Inflammatory macrophage (primary cell): Measurements from ENCODE around the gene ZNF689.

Experiments
- DNase-seq, 2 donors: peaks; one replicate each; pipeline ENCODE4 v3.0.0-alpha.2; 2020 to 2022

ZNF689 gene

GRCh38 chr16:30561089-30561816 lies 48.9 kb downstream of the ZNF689 start:
- DNase-seq = peak in 1 of 2 donors; percentile 17

- DNase-seq = peak; percentile 50 to 59
These were observed 50.5 kb downstream of the ZNF689 start for GRCh38 chr16:30559690-30560089.

GRCh38 chr16:30558789-30559377 lies 51.3 kb downstream of the ZNF689 start:
- no peak for DNase-seq

- peak; percentile 99 for DNase-seq
These were observed 52.0 kb downstream of the ZNF689 start, which contains the start of gene ZNF764 for GRCh38 chr16:30557957-30558788. TSS of gene ZNF764 (minus strand) at chr16:30558374. CDS start at chr16:30558182, 192 bp downstream.

- no peak for DNase-seq
These were observed 52.6 kb downstream of the ZNF689 start for GRCh38 chr16:30557707-30557956.

- DNase-seq = no peak
These were observed 54.1 kb downstream of the ZNF689 start for GRCh38 chr16:30556125-30556473.

GRCh38 chr16:30555315-30556124 lies 54.7 kb downstream of the ZNF689 start:
- DNase-seq = no peak

GRCh38 chr16:30554557-30555314 lies 55.5 kb downstream of the ZNF689 start:
- no peak for DNase-seq

GRCh38 chr16:30553393-30553899 lies 56.7 kb downstream of the ZNF689 start:
- DNase-seq = peak in 1 of 2 donors; percentile 29

GRCh38 chr16:30552956-30553355 lies 57.2 kb downstream of the ZNF689 start:
- DNase-seq = no peak
